SU-DHL-6 (cell line): Measurements from ENCODE around the gene ZNF747.
A peak's percentile ranks its signal among the peaks of the same experiment; 100 is the strongest.

Experiments used
- H2AFZ ChIP-seq: fragments of 200-600 bp; sonication (generic); 2 replicates; pipeline ENCODE4 v1.6.1; 2014; ENCODE audit warnings: low read depth, mild to moderate bottlenecking, moderate library complexity, mixed read lengths, antibody characterized with exemption, low read length; ENCODE audit not compliant: severe bottlenecking
- H3F3A ChIP-seq: fragments of 200-600 bp; shearing (Covaris generic); 2 replicates; pipeline ENCODE4 v1.6.0; 2016; ENCODE audit warnings: antibody characterized with exemption, mild to moderate bottlenecking; ENCODE audit not compliant: insufficient read depth
- H3K27ac ChIP-seq: fragments of 200-600 bp; sonication (generic); 2 replicates; pipeline ENCODE4 v1.5.1; 2016; ENCODE audit warnings: low read depth, mild to moderate bottlenecking, low read length, moderate library complexity, mixed read lengths
- H3K27me3 ChIP-seq: fragments of 200-600 bp; sonication (generic), shearing (Covaris generic); 2 replicates; pipeline ENCODE4 v1.6.0; 2014; ENCODE audit warnings: mild to moderate bottlenecking, low read length
- H3K36me3 ChIP-seq: fragments of 200-600 bp; sonication (generic); 2 replicates; pipeline ENCODE4 v1.6.1; 2014; ENCODE audit warnings: mild to moderate bottlenecking, low read length, mixed read lengths
- H3K4me2 ChIP-seq: fragments of 300-600, 200-600 bp; shearing (Covaris generic), sonication (generic); 2 replicates; pipeline ENCODE4 v1.6.0; 2014; ENCODE audit warnings: low read length, low read depth, mild to moderate bottlenecking; ENCODE audit not compliant: poor library complexity, severe bottlenecking
- H3K4me3 ChIP-seq: fragments of 200-600 bp; sonication (generic); 2 replicates; pipeline ENCODE4 v1.5.1; 2014; ENCODE audit warnings: antibody characterized with exemption, low read length, mild to moderate bottlenecking, mixed read lengths; ENCODE audit not compliant: insufficient read depth, poor library complexity, severe bottlenecking
- H3K79me2 ChIP-seq: fragments of 200-600 bp; sonication (generic); 2 replicates; pipeline ENCODE4 v1.6.1; 2014; ENCODE audit warnings: mild to moderate bottlenecking, low read length, moderate library complexity; ENCODE audit not compliant: insufficient read depth
- H3K9ac ChIP-seq: fragments of 200-600 bp; sonication (generic); 2 replicates; pipeline ENCODE4 v1.7.0; 2014; ENCODE audit warnings: mild to moderate bottlenecking, low read length
- H3K9me2 ChIP-seq: fragments of 200-600 bp; sonication (generic); replicated peaks from 2 replicates; pipeline ENCODE4 v1.6.1; 2014; ENCODE audit warnings: low read length; ENCODE audit not compliant: insufficient read depth
- H3K9me3 ChIP-seq: fragments of 200-600 bp; sonication (generic); 2 replicates; pipeline ENCODE4 v1.6.1; 2014; ENCODE audit warnings: low read length, mixed read lengths; ENCODE audit not compliant: insufficient read depth
- H4K20me1 ChIP-seq: fragments of 200-600 bp; sonication (generic); 2 replicates; pipeline ENCODE4 v1.6.1; 2014; ENCODE audit warnings: low read depth, mild to moderate bottlenecking, antibody characterized with exemption, low read length, moderate library complexity, mixed read lengths
- CTCF ChIP-seq: fragments of 200-600 bp; sonication (generic); IDR thresholded peaks from one replicate; pipeline ENCODE4 v1.5.1; 2017; ENCODE audit warnings: antibody characterized with exemption, mild to moderate bottlenecking, low read length, moderate library complexity; ENCODE audit not compliant: insufficient read depth, poor library complexity, severe bottlenecking
- EZH2phosphoT487 ChIP-seq: fragments of 200-600 bp; sonication (generic), shearing (Covaris generic); conservative IDR thresholded peaks from 2 replicates; pipeline ENCODE4 v1.6.1; 2018; ENCODE audit warnings: mild to moderate bottlenecking, antibody characterized with exemption, low read length, moderate library complexity, mixed read lengths

ZNF747 gene

GRCh38 chr16:30521873-30522641 is 12.6 kb downstream of the ZNF747 start:
- H3K27ac ChIP-seq: peak overlapping the region; percentile 31
- no peak overlapping the region for H3K4me3 ChIP-seq
- no peak for TF ChIP-seq EZH2phosphoT487
- no peak for TF ChIP-seq CTCF
- no peaks in the 10 kb centered on the region for H4K20me1 ChIP-seq
- H3F3A ChIP-seq: peaks cover 45% of the 10 kb centered on the region
- H2AFZ ChIP-seq: no peak overlapping the region
- no peak overlapping the region for H3K4me2 ChIP-seq
- H3K9ac ChIP-seq: no peak overlapping the region
- no peaks in the 10 kb centered on the region for H3K9me3 ChIP-seq
- no peaks in the 10 kb centered on the region for H3K9me2 ChIP-seq
- H3K79me2 ChIP-seq: no peaks in the 10 kb centered on the region
- 0 out of 2 replicates have a peak, but pooled peaks cover 4% of the 10 kb centered on the region for H3K36me3 ChIP-seq
- H3K27me3 ChIP-seq: no peaks in the 10 kb centered on the region

GRCh38 chr16:30521476-30521872 is 13.2 kb downstream of the ZNF747 start:
- Histone ChIP-seq H3K9me3 (no peaks in the 10 kb centered on the region), H3F3A (peaks cover 45% of the 10 kb centered on the region), H2AFZ (no peak overlapping the region), H3K79me2 (no peaks in the 10 kb centered on the region), H3K4me3 (no peak overlapping the region), H3K9ac (no peak overlapping the region), H3K4me2 (no peak overlapping the region), H3K9me2 (no peaks in the 10 kb centered on the region), H4K20me1 (no peaks in the 10 kb centered on the region), H3K36me3 (0 out of 2 replicates have a peak, but pooled peaks cover 7% of the 10 kb centered on the region), H3K27ac (peak overlapping the region; percentile 31; the same call in 1 of the 2 replicates), H3K27me3 (no peaks in the 10 kb centered on the region)
- TF ChIP-seq CTCF (no peak), EZH2phosphoT487 (no peak)

- H3K9me3 ChIP-seq: no peaks in the 10 kb centered on the region
- no peak overlapping the region for H3K27ac ChIP-seq
- no peaks in the 10 kb centered on the region for H3K79me2 ChIP-seq
- H3K9me2 ChIP-seq: no peaks in the 10 kb centered on the region
- H3F3A ChIP-seq: peaks cover 36% of the 10 kb centered on the region
- H3K4me3 ChIP-seq: no peak overlapping the region
- H4K20me1 ChIP-seq: no peaks in the 10 kb centered on the region
- H3K36me3 ChIP-seq: peaks cover 13% of the 10 kb centered on the region; the same call in 1 of the 2 replicates
- no peak for TF ChIP-seq EZH2phosphoT487
- TF ChIP-seq CTCF: no peak
- H3K27me3 ChIP-seq: no peaks in the 10 kb centered on the region
- no peak overlapping the region for H2AFZ ChIP-seq
- H3K9ac ChIP-seq: no peak overlapping the region
- H3K4me2 ChIP-seq: no peak overlapping the region
Measured at GRCh38 chr16:30519120-30520049, 15.3 kb downstream of the ZNF747 start.
